HG02623 (cell line): ENCODE data around the gene NECTIN2.
"Not testable (repeated sequence)": the region's sequence is repeated elsewhere in the genome, so short reads cannot be mapped to it uniquely, and the experiment has no call there.

ENCODE experiments used
- ATAC-seq: cut with Tn5 transposase; IDR thresholded peaks from one replicate; pipeline ENCODE4 v1.9.1; 2021; ENCODE audit warnings: moderate library complexity; ENCODE audit not compliant: unreplicated experiment

Gene NECTIN2

GRCh38 chr19:44904426-44904994, 58.4 kb downstream of the NECTIN2 start:
- ATAC-seq, result no peak

DNA sequence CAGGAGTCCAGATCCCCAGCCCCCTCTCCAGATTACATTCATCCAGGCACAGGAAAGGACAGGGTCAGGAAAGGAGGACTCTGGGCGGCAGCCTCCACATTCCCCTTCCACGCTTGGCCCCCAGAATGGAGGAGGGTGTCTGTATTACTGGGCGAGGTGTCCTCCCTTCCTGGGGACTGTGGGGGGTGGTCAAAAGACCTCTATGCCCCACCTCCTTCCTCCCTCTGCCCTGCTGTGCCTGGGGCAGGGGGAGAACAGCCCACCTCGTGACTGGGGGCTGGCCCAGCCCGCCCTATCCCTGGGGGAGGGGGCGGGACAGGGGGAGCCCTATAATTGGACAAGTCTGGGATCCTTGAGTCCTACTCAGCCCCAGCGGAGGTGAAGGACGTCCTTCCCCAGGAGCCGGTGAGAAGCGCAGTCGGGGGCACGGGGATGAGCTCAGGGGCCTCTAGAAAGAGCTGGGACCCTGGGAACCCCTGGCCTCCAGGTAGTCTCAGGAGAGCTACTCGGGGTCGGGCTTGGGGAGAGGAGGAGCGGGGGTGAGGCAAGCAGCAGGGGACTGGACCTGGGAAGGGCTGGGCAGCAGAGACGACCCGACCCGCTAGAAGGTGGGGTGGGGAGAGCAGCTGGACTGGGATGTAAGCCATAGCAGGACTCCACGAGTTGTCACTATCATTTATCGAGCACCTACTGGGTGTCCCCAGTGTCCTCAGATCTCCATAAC, 59.5 kb downstream of the NECTIN2 start, which contains the start of gene APOE:
Gene APOE (plus strand): TSS at position 360 of the 724 bp plus-strand sequence. CDS start 829 bp downstream, outside the sequence.
- ATAC-seq, result no peak

DNA sequence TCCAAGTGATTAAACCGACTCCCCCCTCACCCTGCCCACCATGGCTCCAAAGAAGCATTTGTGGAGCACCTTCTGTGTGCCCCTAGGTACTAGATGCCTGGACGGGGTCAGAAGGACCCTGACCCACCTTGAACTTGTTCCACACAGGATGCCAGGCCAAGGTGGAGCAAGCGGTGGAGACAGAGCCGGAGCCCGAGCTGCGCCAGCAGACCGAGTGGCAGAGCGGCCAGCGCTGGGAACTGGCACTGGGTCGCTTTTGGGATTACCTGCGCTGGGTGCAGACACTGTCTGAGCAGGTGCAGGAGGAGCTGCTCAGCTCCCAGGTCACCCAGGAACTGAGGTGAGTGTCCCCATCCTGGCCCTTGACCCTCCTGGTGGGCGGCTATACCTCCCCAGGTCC, 61.5 kb downstream of the NECTIN2 start:
- no peak for ATAC-seq

DNA sequence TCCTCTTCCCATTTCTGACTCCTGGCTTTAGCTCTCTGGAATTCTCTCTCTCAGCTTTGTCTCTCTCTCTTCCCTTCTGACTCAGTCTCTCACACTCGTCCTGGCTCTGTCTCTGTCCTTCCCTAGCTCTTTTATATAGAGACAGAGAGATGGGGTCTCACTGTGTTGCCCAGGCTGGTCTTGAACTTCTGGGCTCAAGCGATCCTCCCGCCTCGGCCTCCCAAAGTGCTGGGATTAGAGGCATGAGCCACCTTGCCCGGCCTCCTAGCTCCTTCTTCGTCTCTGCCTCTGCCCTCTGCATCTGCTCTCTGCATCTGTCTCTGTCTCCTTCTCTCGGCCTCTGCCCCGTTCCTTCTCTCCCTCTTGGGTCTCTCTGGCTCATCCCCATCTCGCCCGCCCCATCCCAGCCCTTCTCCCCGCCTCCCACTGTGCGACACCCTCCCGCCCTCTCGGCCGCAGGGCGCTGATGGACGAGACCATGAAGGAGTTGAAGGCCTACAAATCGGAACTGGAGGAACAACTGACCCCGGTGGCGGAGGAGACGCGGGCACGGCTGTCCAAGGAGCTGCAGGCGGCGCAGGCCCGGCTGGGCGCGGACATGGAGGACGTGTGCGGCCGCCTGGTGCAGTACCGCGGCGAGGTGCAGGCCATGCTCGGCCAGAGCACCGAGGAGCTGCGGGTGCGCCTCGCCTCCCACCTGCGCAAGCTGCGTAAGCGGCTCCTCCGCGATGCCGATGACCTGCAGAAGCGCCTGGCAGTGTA, 62.2 kb downstream of the NECTIN2 start:
- ATAC-seq, result no peak

DNA sequence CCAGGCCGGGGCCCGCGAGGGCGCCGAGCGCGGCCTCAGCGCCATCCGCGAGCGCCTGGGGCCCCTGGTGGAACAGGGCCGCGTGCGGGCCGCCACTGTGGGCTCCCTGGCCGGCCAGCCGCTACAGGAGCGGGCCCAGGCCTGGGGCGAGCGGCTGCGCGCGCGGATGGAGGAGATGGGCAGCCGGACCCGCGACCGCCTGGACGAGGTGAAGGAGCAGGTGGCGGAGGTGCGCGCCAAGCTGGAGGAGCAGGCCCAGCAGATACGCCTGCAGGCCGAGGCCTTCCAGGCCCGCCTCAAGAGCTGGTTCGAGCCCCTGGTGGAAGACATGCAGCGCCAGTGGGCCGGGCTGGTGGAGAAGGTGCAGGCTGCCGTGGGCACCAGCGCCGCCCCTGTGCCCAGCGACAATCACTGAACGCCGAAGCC, 62.8 kb downstream of the NECTIN2 start:
- ATAC-seq, result no peak

DNA sequence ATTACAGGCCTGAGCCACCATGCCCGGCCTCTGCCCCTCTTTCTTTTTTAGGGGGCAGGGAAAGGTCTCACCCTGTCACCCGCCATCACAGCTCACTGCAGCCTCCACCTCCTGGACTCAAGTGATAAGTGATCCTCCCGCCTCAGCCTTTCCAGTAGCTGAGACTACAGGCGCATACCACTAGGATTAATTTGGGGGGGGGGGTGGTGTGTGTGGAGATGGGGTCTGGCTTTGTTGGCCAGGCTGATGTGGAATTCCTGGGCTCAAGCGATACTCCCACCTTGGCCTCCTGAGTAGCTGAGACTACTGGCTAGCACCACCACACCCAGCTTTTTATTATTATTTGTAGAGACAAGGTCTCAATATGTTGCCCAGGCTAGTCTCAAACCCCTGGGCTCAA, 63.7 kb downstream of the NECTIN2 start:
- no peak for ATAC-seq

GRCh38 chr19:44911896-44912295, 65.8 kb downstream of the NECTIN2 start:
- ATAC-seq, result not testable (repeated sequence)

- no peak for ATAC-seq
Observed at GRCh38 chr19:44912854-44913253, 66.8 kb downstream of the NECTIN2 start.

GRCh38 chr19:44913512-44914432, 67.7 kb downstream of the NECTIN2 start:
- not testable (repeated sequence) for ATAC-seq

DNA sequence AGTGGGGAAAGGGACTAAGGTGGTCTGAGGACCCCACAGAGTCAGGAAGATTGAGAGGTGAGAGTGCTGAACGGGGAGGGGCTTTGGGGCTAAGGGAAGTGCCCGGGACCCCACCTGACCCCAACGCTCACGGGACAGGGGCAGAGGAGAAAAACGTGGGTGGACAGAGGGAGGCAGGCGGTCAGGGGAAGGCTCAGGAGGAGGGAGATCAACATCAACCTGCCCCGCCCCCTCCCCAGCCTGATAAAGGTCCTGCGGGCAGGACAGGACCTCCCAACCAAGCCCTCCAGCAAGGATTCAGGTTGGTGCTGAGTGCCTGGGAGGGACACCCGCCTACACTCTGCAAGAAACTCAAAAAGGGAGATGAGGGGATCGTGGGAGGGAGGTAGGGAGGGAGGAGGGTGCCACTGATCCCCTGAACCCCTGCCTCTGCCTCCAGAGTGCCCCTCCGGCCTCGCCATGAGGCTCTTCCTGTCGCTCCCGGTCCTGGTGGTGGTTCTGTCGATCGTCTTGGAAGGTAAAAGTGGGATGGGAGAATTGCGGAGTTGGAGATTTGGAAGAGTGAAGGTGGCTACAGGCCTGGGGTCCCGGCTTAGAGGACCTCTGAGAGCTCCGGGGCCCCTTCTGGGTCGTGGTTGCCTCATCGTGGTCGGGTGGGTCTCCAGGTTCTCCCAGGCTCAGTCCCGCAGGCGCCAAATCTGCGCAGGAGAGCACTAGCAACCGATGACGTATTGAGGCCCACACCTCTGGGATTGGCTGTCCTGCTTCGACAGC, 68.5 kb downstream of the NECTIN2 start, which contains the start of gene APOC1:
Gene APOC1 (plus strand): TSS at position 176 of the 774 bp plus-strand sequence. CDS start 284 bp downstream, at position 460.
- ATAC-seq, result peak; percentile 82

DNA sequence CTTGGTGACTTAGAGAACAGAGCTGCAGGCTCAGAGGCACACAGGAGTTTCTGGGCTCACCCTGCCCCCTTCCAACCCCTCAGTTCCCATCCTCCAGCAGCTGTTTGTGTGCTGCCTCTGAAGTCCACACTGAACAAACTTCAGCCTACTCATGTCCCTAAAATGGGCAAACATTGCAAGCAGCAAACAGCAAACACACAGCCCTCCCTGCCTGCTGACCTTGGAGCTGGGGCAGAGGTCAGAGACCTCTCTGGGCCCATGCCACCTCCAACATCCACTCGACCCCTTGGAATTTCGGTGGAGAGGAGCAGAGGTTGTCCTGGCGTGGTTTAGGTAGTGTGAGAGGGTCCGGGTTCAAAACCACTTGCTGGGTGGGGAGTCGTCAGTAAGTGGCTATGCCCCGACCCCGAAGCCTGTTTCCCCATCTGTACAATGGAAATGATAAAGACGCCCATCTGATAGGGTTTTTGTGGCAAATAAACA, 78.2 kb downstream of the NECTIN2 start:
- ATAC-seq, result no peak

GRCh38 chr19:44925114-44925891, 79.2 kb downstream of the NECTIN2 start:
- ATAC-seq, result no peak

GRCh38 chr19:44926245-44927077, 80.4 kb downstream of the NECTIN2 start:
- not testable (repeated sequence) for ATAC-seq

GRCh38 chr19:44927746-44928145, 81.6 kb downstream of the NECTIN2 start:
- ATAC-seq, result no peak

DNA sequence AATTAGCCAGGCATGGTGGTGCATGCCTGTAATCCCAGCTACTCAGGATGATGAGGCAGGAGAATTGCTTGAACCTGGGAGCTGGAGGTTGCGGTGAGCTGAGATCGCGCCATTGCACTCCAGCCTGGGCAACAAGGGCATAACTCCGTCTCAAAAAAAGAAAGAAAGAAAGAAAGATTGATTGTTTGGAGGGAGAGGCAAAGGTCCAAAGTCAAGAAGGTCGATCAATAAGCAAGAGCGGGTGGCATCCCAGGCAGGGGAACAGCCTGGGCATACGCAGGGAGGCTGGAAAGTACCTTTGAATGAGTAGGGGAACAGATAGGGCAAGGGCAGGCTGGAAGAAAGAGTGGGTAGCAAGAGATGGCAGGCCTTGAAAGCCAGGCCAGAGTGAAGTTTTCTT, 84.0 kb downstream of the NECTIN2 start:
- no peak for ATAC-seq

DNA sequence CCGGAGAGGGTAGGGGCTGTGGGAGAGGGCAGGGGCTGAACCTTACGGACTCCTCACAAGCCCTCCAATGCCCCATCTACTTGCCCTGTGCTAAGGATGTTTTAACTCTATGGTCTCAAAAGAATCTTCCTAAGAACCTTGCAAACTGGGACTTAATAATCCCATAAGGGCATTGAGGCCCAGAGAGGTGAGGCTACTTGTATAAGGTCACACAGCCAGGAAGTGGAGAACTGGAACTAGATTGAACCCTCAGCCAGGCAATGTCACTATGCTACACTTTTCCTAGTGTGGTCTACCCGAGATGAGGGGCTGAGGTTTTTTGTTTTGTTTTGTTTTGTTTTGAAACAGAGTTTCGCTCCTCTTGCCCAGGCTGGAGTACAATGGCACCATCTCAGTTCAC, 85.4 kb downstream of the NECTIN2 start:
- no peak for ATAC-seq
